T-helper 1 cell treated with Interleukin-12 subunit alpha and Interleukin-12 subunit beta and Interleukin-4 antibody, amounts not matched to agents 30 ng/mL and 1 ng/mL, for 36 hours (primary cell): ENCODE measurements around the gene ANO2. TPM values are rescaled to one million over a fixed set of nuclear protein-coding genes. Genes with fewer than 3 reads are reported as not detected.

Source experiments
- intact Hi-C: fragments of 100-400 bp; cut with micrococcal nuclease; formaldehyde crosslinking; loops from one replicate; pipeline ENCODE4 v1.15.1; 2024
- total RNA-seq: library from RNA; stranded (reverse); gene quantifications from 2 replicates; pipeline ENCODE4 v1.2.3, GENCODE V29; 2022

Gene ANO2
- total RNA-seq, 1 donor from 2014 or later, result not detected

DNA sequence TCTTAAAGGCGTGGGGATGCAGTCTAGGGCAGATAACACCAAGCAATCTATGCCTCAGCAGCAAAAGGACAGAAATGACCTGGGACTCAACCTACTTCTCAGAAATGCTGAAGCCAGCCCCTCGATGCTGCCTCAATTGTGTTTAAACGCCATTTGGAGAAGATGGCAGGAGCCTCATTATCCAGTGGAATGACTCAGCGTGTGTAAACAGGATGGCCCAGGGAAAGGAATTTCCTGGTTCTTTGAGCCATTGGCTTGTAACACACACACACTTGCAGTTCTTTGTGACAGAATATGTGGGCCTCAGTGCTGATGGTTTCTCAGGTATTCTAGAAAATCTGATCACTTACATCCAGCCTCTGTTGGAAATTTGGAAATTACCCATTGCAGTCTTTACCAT is 358.9 kb downstream of the ANO2 start:
- intact Hi-C loops, result no loop called here

DNA sequence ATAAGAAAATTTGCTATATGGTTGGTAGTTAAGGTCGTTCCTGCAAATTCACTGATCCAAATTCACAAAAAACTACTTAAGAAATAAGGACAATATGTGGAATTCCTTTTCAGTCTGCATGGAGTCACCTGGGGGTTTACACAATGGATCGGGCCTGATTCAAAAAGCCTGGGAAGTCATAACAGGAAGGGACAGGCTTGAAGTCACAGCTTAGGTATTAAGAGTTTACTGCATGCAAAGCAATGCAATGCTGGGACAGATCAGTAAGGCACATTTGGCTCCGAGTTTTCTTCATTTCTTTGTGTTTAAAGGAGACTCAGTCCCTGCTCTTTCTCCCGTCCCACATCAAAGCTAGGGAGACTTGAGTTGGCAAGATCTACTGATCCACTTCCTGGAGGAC is 359.9 kb downstream of the ANO2 start:
- intact Hi-C loops, result no loop called here

DNA sequence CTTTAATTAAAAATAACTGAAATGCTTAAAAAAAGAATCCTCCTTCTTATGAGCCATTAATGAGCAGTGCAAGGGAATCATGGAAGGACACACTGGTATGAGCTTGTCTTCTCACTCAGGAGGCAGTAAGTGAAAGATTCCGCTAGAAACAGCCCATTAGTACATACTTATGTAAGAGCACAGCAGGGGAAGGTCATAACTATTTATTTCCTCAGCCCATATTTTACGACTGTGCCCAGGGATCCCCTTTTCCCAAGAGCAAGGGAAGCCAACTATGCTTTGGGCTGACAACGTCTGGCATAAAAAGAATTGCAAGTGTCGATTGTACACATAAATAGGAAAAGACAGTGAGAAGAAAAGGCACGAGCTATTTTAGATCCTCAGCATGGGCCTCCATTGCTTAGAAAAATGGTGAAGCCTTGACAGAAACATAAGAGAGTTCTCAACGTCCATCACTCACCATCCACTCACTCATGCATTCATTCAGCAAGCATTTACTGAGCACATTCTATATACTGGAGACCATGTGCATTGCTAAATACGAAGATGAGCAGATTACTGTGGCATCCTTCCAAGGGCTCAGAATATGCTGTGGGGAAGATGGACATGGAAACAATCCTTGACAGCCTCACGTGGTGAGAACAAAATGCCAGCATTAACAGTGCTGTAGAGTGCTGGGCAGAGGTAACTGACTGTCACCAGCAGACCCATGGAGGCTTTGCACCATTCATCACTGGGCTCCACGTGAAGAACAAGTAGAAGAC is 360.5 kb downstream of the ANO2 start:
- intact Hi-C loops, result no loop called here

DNA sequence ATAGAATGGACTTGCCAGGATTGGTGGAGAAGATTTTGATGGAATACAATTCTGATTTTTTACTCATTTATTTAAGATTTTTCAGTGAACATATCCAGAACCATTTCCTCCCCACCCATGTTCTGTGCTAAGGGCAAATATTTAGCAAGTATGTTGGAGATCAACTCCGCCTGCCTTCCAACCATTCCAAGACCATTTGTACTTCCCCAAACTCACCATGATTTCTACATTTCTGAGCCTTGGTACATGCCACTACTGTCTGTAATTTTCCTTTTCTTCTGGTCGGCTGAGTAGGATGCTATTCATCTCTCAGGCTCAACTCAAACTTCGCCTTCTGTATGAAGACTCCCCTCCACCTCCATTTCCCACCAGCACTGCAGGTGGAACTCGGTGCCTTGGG is 362.5 kb downstream of the ANO2 start:
- intact Hi-C loops, result no loop called here

DNA sequence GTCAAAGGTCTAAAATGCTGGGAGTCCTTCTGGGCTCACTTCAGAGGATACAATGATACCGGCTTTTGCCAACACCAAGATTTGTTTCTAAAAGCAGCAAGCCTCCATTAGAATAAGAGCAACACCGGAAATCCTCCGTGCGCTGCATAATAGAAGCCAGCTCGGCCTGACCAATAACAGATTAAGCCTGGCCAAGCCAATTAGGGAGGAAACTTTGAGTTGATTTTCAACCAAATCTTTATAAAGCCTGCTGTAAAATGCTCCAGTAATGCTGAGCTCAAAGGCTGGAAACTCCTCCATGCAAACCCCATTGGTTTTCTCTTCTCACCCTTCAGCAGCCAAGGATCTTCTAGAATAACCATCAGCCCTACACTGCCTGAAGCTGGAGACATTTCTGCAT is 363.0 kb downstream of the ANO2 start:
- intact Hi-C loops, result no loop called here

DNA sequence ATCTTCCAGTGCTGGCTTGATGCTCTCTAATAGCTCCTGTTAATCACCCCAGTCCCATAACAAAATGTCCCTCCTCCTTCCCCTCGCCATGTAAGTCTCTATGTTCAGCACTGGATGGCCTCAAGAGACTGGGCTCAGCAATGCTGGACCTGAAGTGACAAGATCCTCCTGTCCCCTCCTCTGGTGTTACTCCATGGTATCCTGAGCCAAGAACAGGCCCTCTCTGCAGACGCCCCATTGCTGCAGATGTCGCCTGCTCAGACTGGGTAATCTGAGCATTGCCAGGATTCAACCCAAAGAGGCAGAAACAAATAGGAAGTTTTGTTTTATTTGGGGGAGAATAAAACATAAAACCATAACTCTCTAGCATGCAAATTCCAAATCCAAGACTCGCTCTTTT is 363.4 kb downstream of the ANO2 start:
- intact Hi-C loops, result no loop called here

DNA sequence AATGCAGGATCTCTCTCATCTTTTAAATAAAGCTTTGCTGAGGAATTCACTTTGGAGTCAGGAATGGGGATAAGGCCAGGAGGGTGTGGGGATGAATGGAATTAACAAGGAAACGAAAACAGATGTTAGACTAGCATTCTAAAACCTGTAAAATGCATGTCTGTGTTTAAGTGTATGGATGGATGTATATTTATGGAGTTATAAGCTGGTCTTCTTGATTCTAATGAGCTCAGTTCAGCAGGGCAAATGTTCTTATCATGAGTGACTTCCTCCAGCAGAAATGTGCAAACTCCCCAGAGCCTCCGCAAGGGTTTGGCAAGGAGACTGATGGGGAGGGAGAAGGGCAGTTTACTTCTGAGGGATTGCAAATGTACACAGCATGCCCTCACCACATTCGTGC is 364.0 kb downstream of the ANO2 start:
- intact Hi-C loops, result no loop called here

DNA sequence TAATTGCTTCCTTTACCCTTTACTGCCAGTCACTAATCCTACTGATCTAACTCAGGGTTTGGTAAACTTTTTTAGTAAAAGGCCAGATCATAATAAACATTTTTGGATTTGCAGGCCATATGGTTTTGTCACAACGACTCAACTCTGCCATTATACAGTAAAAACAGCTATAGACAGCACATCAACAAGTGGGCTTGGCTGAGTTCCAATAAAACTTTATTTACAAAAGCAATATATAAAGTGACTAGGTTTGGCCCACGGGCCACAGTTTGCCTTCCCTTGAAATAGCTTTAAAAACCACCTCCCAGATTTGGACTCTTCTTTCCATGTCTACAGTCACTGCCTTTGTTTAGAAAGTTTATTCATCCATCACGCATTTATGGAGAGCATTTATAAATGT is 366.3 kb downstream of the ANO2 start:
- intact Hi-C loops, result no loop called here

DNA sequence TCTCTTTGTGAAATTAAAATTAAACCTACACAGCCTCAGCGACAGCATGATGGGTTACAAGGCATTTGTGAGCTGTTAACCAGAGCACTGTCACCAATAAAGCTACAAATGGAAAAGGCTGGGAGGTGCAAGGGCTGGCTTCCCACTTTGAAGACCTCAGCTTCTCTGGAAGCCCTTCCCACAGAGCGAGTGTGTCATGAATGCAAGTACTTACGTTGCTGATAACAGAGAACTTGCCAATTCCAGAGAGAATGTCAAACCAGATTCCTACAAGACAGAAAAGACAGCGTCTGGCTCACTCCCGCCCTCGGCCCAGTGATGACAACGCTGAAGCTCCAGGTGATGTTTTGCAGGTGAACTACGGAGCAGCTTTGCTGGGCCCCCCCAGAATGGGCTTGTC is 367.3 kb downstream of the ANO2 start:
- intact Hi-C loops, result no loop called here

DNA sequence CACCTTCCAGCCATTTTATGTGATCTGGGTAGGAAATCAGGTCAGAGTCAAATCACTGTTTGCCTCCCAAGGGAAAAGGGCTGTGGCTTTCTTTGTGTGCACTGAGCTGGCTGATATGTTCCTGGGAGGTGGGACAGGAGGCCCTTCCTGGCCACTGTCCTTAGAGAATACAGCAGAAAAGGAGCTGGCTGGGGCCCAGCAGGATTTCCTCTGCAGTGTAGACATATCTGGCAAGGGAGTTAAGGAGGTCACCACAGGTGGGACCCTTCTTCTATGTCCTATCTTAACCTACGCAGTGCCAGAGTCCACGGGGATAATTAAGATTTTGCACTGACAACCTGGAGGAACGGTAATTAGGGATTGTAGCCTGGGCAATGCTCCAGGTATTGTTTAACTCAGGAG is 367.8 kb downstream of the ANO2 start:
- intact Hi-C loops, result no loop called here

DNA sequence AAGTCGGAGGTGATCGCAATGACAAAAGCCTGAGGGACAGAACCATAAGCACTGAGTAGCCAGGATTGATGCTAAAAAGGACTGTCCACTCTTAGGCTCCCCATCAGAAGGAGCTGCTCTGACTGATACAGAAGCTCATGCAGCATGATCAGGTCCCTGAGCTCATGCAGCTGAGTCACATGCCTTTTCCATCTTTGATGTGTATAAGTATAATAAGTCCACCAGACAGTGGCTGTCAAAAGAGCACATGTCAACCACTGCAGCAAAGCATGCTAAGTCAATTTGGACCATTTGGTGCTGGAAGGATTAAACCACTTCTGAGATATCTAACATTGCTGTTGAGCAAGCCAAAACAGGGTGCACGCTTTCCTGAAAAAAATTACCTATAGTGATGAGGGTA is 369.1 kb downstream of the ANO2 start:
- intact Hi-C loops, result no loop called here

DNA sequence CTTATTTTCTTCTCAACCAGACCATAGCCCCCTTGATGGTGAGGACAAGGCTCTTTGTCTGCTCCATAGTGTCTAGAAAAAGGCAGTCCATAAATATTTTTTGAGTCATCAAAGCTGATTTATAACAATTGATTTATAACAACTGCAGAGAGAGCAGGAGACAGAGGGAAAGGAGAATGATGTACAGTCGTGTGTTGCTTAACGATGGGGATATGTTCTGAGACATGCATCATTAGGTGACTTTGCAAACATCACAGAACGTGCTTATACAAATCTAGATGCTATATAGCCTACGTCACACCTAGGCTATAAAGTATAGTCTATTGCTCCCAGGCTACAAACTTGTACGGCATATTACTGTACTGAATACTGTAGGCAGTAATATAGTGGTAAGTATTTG is 369.8 kb downstream of the ANO2 start:
- intact Hi-C loops, result no loop called here

DNA sequence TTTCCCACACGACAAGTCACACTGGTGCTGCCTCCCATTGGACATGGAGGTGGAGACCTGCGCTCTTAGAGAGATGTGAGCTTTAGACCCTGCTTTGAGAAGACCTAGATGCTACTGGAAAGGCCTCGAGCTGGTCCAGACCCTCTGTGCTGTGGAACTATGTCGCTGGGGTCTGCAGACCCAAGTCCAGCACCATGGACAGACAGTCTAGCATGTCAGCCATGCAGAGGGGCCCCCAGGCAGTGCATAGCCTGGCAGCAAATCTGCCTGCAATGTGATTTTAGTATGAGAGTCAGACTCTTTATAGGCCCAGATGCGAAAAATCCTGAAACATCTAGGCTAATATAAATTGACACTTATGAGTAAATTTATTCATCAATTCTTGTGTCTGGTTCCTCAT is 371.7 kb downstream of the ANO2 start:
- intact Hi-C loops, result no loop called here

DNA sequence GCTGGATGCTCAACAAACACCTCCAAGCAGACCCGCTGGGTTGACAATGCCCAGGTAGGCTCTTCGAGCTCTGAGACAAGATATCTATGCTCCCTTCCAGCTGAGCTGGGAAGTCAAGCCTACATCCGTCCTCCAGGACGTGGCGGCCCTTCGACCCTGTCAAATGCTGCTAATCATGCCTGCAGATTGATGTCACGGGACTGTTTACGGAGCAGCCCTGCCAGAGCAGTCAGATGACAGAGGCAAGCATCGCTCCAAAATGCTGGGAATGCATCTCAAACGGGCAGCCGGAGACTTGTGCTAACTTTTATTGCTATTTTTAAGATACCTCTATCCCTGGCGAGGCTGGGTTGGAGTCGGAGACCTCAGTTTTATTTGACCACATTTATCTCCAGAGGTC is 373.9 kb downstream of the ANO2 start:
- intact Hi-C loops, result no loop called here

DNA sequence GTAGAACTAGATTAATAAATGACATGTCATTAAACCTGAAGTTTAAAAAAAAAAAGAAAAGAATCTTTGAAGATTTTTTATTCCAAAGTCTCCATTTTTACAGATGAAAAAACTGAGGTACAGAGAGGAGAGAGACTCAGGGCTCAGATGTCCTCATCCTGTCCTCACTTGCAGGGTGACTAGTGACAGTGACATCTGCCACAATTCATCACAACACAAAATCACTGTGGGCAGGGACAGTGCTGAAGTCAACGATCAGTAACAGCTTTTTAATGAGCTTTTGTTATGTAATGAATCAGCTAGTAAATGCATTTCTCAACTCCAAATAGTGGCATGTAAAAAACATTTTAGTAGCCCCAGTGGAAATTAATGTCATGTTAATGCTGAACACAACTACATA is 374.6 kb downstream of the ANO2 start:
- intact Hi-C loops, result no loop called here

DNA sequence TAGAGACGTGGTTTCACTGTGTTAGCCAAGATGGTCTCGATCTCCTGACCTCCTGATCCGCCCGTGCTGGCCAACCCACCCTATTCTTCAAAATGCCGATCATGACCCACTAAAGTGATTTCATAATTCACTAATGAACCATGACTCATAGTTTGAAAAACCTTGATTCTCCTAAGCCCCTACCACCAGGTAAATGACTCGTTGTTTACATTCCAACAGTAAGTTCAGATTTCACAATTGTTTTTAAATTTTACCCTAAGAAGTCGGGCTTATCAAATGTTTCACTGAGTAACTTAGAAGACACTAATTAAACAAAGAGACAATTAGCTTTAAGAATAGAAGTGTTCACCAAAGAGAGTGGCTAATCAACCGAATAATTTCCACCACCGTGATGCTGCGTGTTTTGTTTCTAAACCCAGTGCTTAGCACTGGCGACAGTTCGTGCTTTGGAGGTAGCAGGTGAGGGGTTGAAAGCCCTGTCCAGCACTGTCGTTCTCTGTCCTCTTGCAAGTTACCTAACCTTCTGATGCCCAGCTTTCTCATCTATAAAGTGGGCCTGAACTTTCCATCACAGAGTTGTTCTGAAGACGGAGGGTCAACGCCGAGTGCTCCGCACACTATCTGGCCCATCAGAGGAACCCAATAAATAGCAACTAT is 376.6 kb downstream of the ANO2 start:
- intact Hi-C loops, result no loop called here

DNA sequence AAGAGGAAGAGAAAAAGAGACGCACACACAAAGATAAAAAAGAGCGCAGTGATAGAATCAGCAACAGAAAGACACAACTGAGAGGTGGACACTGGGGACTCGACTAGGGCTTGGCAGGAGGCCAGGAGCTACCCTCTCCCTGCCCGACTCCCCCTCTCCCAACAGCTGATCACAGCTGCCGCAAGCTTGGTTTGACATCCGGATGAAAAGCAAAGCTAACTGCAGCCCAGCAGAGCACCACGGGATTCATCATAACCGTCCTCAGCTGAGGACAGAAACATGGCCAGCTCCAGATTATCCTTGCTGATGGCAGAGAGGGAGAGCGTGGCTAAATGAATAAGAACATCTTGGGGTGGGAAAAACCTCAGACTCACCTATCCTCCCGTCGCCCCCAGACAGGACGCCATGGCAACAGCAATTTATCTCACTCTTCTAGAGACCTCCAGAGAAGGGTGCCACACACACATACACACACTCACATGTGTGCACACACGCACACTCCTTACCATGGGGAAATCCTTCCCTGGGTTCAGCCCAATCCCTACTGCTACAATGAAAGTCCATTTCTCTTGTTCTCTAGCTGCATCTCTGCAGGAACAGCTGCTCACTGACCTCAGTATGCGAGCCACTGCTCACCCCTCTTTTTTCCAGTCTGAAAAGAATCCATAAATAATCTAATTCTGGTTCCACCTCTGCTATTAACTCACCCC is 377.9 kb downstream of the ANO2 start:
- intact Hi-C loops, result no loop called here

DNA sequence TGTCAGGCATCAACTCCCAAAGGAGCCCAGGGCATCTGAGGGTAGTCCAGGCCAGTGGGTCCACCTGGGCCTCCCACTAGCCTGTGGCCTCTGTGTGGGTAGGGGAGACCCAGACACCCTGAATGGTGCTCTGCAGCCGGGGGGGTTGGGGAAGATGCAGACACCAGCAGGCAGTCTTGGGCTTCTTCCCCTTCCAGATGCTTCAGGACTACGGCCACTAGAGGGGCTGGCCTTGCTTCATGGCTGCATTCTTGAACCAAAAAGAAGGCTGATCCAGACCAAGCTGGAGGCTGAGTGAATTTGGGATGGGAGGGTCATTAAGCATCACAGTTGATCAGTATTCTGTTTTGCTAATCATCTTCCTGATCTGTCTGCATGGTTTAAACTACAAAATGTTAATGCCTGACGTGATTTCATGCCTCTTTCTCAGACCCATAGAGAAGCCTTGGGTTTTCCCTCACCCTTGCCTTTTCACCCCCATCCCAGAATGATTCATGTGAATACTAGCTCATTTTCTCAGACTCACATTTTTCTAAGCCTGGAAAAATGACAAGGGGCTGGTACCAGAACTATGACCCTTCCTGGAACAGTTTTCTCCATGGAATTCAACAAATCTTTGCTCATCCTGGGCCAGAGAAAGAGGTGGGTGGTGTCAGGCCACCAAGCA is 379.0 kb downstream of the ANO2 start:
- intact Hi-C loops, result no loop called here

DNA sequence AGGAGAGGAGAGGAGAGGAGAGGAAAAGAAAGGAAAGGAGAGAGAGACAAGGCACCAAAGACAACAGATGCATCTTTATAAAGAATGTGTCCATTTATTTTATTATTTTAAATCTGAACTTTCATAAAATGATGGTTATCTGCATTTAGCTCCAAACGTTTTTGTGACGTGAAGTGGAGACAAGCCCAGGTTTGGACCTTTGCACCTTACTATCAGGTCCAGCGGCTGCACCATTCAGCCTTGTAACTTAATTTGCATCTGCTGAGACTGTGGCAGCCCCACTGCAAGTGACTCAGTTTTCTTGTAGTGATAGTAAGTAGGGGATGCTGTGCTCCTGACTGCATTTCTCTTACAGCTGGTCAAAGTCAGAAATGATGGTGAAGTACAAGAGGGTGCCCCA is 382.5 kb downstream of the ANO2 start:
- intact Hi-C loops, result no loop called here

DNA sequence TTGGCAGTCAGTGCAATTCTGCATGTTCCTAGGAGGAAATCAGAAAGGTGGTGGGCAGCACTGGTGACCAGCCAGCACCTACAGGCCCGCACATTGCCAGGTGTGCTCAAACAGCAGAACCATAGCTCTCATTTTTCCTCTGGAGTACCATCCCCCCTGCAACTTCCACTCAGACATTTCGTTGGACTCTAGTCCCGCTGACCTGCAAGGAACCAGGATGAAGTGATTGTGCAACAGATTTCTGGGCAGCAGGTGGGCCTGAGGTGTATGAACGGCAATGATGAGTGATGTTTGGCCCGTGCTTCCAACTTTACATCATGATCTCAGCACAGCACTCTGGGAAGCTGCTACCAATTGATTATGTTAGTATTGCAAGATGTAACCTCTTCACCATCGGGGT is 383.2 kb downstream of the ANO2 start:
- intact Hi-C loops, result no loop called here

DNA sequence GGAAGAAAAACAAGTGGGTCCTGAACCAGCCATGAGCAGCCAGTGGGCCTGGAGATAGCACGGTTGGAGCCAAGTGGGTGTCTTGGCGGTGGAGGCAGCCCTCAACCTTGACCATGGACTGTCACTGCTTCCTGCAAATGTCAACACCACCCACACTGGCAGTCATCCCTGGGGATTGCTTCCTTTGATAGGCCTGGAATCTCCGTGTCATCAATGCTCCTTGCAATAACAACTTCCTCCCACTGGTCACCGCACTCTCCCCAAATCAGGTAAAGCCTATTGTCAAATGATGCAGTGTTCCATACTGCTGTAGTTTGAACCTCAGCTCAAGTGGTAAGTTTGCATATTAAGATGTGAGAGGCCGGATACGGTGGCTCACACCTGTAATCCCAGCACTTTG is 384.0 kb downstream of the ANO2 start:
- intact Hi-C loops, result no loop called here

DNA sequence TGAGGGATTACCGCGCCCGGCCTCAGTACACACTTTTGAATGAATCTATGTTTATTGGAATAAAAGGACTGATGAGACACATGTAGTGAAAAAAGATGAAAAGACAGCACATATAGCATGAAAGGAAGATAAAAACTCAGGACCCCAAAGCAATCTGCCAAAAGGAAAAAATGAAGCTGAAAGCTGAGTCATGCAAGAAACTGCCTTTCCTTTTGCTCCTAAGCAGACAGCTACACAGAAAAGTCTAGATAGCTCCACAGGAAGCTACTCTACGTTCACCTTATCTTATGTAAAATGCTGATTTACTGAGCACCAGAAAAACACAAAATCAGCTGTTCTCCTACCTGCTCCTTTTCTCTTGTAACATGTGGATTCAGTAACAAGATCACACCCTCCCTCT is 384.8 kb downstream of the ANO2 start:
- intact Hi-C loops, result no loop called here
